VCaP (cell line): Measurements from ENCODE around the gene TBCB.

Source experiments
- H3K27ac ChIP-seq: fragments of 450-650 bp; 2 replicates; pipeline ENCODE4 v1.5.1; 2017
- TF ChIP-seq, protein P1 (sequence below): fragments of 450-650 bp; conservative IDR thresholded peaks from 2 replicates; pipeline ENCODE4 v1.5.1; 2017; ENCODE audit warnings: mild to moderate bottlenecking, moderate library complexity

Gene TBCB

GRCh38 chr19:36113425-36113824 lies 1.8 kb upstream of the TBCB start:
- peak overlapping the region; percentile 95 for H3K27ac ChIP-seq
- TF ChIP-seq, protein P1, sequence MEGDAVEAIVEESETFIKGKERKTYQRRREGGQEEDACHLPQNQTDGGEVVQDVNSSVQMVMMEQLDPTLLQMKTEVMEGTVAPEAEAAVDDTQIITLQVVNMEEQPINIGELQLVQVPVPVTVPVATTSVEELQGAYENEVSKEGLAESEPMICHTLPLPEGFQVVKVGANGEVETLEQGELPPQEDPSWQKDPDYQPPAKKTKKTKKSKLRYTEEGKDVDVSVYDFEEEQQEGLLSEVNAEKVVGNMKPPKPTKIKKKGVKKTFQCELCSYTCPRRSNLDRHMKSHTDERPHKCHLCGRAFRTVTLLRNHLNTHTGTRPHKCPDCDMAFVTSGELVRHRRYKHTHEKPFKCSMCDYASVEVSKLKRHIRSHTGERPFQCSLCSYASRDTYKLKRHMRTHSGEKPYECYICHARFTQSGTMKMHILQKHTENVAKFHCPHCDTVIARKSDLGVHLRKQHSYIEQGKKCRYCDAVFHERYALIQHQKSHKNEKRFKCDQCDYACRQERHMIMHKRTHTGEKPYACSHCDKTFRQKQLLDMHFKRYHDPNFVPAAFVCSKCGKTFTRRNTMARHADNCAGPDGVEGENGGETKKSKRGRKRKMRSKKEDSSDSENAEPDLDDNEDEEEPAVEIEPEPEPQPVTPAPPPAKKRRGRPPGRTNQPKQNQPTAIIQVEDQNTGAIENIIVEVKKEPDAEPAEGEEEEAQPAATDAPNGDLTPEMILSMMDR: no peak

DNA sequence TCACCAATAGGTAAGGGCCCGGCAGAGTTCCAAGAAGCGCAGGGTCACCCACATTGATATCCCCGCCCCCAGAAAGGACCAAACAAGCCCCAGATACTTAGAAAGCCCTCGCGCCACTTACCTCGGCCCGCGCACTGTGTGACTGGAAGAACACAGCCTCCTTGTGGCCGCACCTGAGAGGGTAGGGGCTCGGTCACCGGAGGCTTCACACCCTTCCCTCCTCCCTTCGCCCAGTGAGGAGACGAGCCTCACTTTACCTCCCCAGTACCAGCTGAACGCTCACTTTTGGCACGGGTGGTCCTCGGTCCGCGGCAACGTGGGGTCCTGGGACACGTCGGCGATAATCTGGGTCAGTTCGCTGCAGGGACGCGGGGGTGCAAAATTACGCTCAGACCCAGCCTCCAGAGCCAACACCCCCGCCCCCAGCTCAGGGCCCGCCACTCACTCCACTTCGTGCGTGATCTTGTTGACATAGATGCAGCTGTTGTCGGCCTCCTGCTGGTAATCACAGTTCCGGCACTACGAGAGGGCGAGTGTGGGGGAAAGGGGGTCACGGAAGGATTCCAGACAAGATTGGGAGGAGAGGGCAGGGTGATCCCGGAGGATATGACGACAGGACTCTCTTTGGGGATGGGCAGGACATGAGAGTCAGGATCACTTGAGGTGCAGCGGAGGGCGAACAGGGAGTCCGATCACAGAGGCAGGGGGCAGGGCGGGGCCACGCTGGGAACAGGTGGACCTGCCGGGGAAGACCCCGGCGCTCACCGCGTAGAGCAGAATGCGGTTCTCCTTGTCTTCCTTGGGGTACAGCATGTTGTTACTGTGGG lies 1.2 kb upstream of the TBCB start:
- peak overlapping the region; percentile 95 for H3K27ac ChIP-seq
- TF ChIP-seq, protein P1: peak; percentile 68

DNA sequence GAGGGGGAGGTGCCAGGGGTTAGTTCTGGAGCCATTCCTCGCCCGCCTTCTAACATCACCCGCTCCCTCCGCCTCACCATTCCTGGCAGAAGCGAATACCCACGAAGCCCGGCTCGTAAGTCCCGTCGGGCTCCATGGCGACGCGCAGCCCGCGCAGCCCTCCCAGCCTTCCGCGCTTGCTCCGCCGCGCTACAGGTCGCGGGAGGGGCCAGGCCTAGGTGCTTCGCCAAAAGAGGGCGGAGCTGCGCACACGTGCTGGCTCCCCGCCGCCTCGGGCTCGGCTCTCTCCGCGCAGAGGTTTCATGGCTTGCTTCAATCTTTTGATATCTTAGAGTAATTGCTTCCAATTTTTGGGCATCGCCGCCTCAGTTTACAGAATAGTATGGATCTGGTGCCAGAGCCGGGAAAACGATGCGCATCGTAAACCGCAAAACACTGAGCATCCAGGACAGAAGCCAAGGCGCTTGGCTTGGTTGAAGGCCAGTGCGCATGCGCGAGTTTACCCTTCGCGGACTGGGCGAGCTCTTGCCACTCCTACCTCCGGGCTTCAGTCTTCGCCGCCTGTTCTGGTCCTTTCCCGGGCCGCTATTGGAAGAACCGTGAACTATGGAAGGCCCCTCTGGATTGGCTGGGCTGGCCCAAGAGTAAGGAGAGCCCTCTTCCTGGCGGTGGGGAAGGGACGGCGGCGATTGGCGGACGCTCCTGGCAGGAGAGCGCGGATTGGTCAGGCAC lies 381 bp upstream of the TBCB start, which contains the start of gene POLR2I:
Gene POLR2I (minus strand): TSS at position 155 of the 732 bp plus-strand sequence. CDS start 19 bp downstream, at position 136.
- TF ChIP-seq, protein P1: no peak
- H3K27ac ChIP-seq: peak within 1 kb of the TSS; percentile 95

GRCh38 chr19:36116344-36116637 lies 1.0 kb downstream of the TBCB start:
- TF ChIP-seq, protein P1: no peak
- peak overlapping the region; percentile 95 for H3K27ac ChIP-seq

GRCh38 chr19:36120092-36120983 lies 5.1 kb downstream of the TBCB start:
- peak overlapping the region; percentile 16 for H3K27ac ChIP-seq
- TF ChIP-seq, protein P1: no peak

DNA sequence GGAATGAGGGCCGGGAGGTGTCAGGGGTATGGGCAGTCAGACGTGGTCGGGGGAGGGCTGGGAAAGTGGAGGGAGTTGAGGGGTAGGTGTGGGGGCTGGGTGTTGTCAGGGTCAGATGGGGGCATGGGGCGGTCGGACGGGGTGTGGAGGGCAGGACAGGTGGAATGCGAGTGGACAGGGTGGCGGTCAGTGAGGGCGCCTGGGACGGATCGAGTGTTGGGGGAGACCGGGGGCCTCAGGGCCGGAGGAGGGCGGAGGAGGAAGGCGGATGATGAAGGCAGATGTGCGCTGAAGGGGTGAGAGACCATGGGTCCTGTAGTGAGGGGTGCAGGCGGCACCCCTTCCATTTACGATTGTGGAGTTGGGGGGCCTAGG lies 5.7 kb downstream of the TBCB start:
- TF ChIP-seq, protein P1: no peak
- no peak overlapping the region; the same call in 1 of the 2 replicates for H3K27ac ChIP-seq
